Tongue (tissue), 2 donors: ENCODE results near the gene C19orf73. TPM values are rescaled to one million over a fixed set of nuclear protein-coding genes. Genes with fewer than 3 reads are reported as not detected.

ENCODE experiments used
- DNase-seq: peaks from one replicate; pipeline ENCODE4 v3.0.0-alpha.2; 2015
- total RNA-seq: library from RNA; depleted of rRNA; stranded (reverse); fragments of >200 nt; gene quantifications from one replicate; pipeline ENCODE4 v1.2.3, GENCODE V29; 2014

Gene C19orf73
- 0.51 TPM for total RNA-seq

GRCh38 chr19:49118565-49119410 lies at the start of gene C19orf73:
Gene C19orf73 (minus strand): TSS chr19:49119143. CDS start chr19:49119022, 121 bp downstream.
- DNase-seq, result peak; percentile 98

GRCh38 chr19:49168421-49168820 lies 49.5 kb upstream of the C19orf73 start:
- no peak for DNase-seq

- DNase-seq, result no peak
Observed at GRCh38 chr19:49167857-49168409, 49.0 kb upstream of the C19orf73 start.

GRCh38 chr19:49165865-49166301 lies 46.9 kb upstream of the C19orf73 start:
- no peak for DNase-seq

GRCh38 chr19:49165111-49165750 lies 46.3 kb upstream of the C19orf73 start:
- DNase-seq, result peak; percentile 77

GRCh38 chr19:49161987-49162386 lies 43.0 kb upstream of the C19orf73 start:
- no peak for DNase-seq

- no peak for DNase-seq
Observed at GRCh38 chr19:49160450-49161189, 41.7 kb upstream of the C19orf73 start.

- peak; percentile 97 for DNase-seq
Observed at GRCh38 chr19:49157445-49158224, 38.7 kb upstream of the C19orf73 start, which contains the start of gene TRPM4. Gene TRPM4 (plus strand): TSS chr19:49157792. CDS start chr19:49157867, 75 bp downstream.

GRCh38 chr19:49155820-49156346 lies 36.9 kb upstream of the C19orf73 start:
- peak; percentile 93 for DNase-seq

- DNase-seq, result peak; percentile 87
Observed at GRCh38 chr19:49155005-49155819, 36.3 kb upstream of the C19orf73 start, which contains the start of gene HRC. Gene HRC (minus strand): TSS chr19:49155396. CDS start chr19:49155237, 159 bp downstream.

- no peak for DNase-seq
Observed at GRCh38 chr19:49154279-49154678, 35.3 kb upstream of the C19orf73 start.

GRCh38 chr19:49153167-49153809 lies 34.3 kb upstream of the C19orf73 start:
- no peak for DNase-seq

- no peak for DNase-seq
Observed at GRCh38 chr19:49152119-49152550, 33.2 kb upstream of the C19orf73 start.

- peak; percentile 87 for DNase-seq
Observed at GRCh38 chr19:49151267-49152118, 32.5 kb upstream of the C19orf73 start.

GRCh38 chr19:49150944-49151243 lies 32.0 kb upstream of the C19orf73 start:
- DNase-seq, result no peak

GRCh38 chr19:49150106-49150943 lies 31.4 kb upstream of the C19orf73 start:
- DNase-seq, result peak; percentile 95

GRCh38 chr19:49149652-49150105 lies 30.7 kb upstream of the C19orf73 start:
- DNase-seq, result peak; percentile 96
